ENCODE measurements around the gene MYOZ3.

The MYOZ3 gene

GRCh38 chr5:150661086-150661485, at the start of gene MYOZ3:
Gene MYOZ3, plus strand, starts transcription at chr5:150661251. Its CDS starts 1,691 bp downstream, at chr5:150662942.
- DNase-seq (ENCODE audit: low read depth in 1 of 2, low spot score in 1 of 2): no peak

- no peak for DNase-seq (ENCODE audit: low read depth in 1 of 2, low spot score in 1 of 2)
Observed at GRCh38 chr5:150612405-150612804, 48.6 kb upstream of the MYOZ3 start.

GRCh38 chr5:150612905-150613670, 48.0 kb upstream of the MYOZ3 start:
- no peak for DNase-seq (ENCODE audit: low read depth in 1 of 2, low spot score in 1 of 2)

GRCh38 chr5:150613991-150614660, 46.9 kb upstream of the MYOZ3 start:
- DNase-seq (ENCODE audit: low read depth in 1 of 2, low spot score in 1 of 2): no peak

GRCh38 chr5:150614661-150615060, 46.4 kb upstream of the MYOZ3 start:
- DNase-seq (ENCODE audit: low read depth in 1 of 2, low spot score in 1 of 2): no peak

GRCh38 chr5:150615141-150615699, 45.8 kb upstream of the MYOZ3 start:
- DNase-seq (ENCODE audit: low read depth in 1 of 2, low spot score in 1 of 2): no peak

- no peak for DNase-seq (ENCODE audit: low read depth in 1 of 2, low spot score in 1 of 2)
Observed at GRCh38 chr5:150616024-150616470, 45.0 kb upstream of the MYOZ3 start.

- DNase-seq (ENCODE audit: low read depth in 1 of 2, low spot score in 1 of 2): no peak
Observed at GRCh38 chr5:150616506-150616905, 44.5 kb upstream of the MYOZ3 start.

- DNase-seq (ENCODE audit: low read depth in 1 of 2, low spot score in 1 of 2): no peak
Observed at GRCh38 chr5:150618163-150618562, 42.9 kb upstream of the MYOZ3 start.

- no peak for DNase-seq (ENCODE audit: low read depth in 1 of 2, low spot score in 1 of 2)
Observed at GRCh38 chr5:150618588-150619281, 42.3 kb upstream of the MYOZ3 start.

GRCh38 chr5:150619359-150620230, 41.5 kb upstream of the MYOZ3 start:
- DNase-seq (ENCODE audit: low read depth in 1 of 2, low spot score in 1 of 2): no peak

GRCh38 chr5:150621301-150621700, 39.8 kb upstream of the MYOZ3 start:
- no peak for DNase-seq (ENCODE audit: low read depth in 1 of 2, low spot score in 1 of 2)

- DNase-seq (ENCODE audit: low read depth in 1 of 2, low spot score in 1 of 2): no peak
Observed at GRCh38 chr5:150622157-150622556, 38.9 kb upstream of the MYOZ3 start.

- DNase-seq (ENCODE audit: low read depth in 1 of 2, low spot score in 1 of 2): no peak
Observed at GRCh38 chr5:150623152-150623877, 37.7 kb upstream of the MYOZ3 start.

GRCh38 chr5:150623878-150624216, 37.2 kb upstream of the MYOZ3 start:
- DNase-seq (ENCODE audit: low read depth in 1 of 2, low spot score in 1 of 2): no peak

- DNase-seq (ENCODE audit: low read depth in 1 of 2, low spot score in 1 of 2): no peak
Observed at GRCh38 chr5:150624334-150625163, 36.5 kb upstream of the MYOZ3 start.

- DNase-seq (ENCODE audit: low read depth in 1 of 2, low spot score in 1 of 2): no peak
Observed at GRCh38 chr5:150625164-150625535, 35.9 kb upstream of the MYOZ3 start.

- DNase-seq (ENCODE audit: low read depth in 1 of 2, low spot score in 1 of 2): no peak
Observed at GRCh38 chr5:150625831-150626746, 35.0 kb upstream of the MYOZ3 start.

Data from activated CD4-positive, alpha-beta T cell treated with anti-CD3 and anti-CD28 coated beads, Interleukin-2, amount 50 U/mL, for 24 hours (primary cell).